ENCODE results near the gene HEXIM1. TPM values are rescaled to one million over a fixed set of nuclear protein-coding genes. Genes with fewer than 3 reads are reported as not detected.
A peak's percentile ranks its signal among the peaks of the same experiment; 100 is the strongest.

Gene HEXIM1
- total RNA-seq, 2 donors from 2014 or later = 34.9 to 89.1 TPM

DNA sequence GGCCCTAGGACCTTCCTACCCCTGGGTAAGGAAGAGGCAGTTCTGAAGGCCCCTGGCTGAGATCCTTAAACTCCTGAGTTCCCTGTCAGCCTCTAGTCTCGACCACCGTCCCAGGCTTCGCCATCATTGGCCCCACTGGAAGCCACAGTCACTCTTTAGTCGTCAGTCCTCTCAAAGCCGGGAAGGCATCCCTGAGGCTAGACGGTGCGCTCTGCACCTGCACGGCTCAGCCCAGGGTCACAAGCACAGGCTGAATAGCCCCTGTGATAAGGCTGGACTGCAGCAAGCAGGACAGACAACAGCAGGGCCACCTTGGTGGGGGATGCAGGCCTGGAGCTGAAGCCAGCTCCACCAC is 3.3 kb upstream of the HEXIM1 start:
- Histone ChIP-seq H3K27me3 (replicated peaks; ENCODE audit: insufficient read depth) (no peaks in the 10 kb centered on the region), H3K36me3 (no peaks in the 10 kb centered on the region), H3K9me3 (no peaks in the 10 kb centered on the region), H3K4me1 (ENCODE audit: control insufficient read depth in 1 of 2, low read depth in 2 of 2) (peaks cover 3 to 28% of the 10 kb centered on the region in 2 donors), H3K4me3 (peak overlapping the region; percentile 73), H3K27ac (peak overlapping the region; percentile 93 to 95)
- TF ChIP-seq, protein P1, sequence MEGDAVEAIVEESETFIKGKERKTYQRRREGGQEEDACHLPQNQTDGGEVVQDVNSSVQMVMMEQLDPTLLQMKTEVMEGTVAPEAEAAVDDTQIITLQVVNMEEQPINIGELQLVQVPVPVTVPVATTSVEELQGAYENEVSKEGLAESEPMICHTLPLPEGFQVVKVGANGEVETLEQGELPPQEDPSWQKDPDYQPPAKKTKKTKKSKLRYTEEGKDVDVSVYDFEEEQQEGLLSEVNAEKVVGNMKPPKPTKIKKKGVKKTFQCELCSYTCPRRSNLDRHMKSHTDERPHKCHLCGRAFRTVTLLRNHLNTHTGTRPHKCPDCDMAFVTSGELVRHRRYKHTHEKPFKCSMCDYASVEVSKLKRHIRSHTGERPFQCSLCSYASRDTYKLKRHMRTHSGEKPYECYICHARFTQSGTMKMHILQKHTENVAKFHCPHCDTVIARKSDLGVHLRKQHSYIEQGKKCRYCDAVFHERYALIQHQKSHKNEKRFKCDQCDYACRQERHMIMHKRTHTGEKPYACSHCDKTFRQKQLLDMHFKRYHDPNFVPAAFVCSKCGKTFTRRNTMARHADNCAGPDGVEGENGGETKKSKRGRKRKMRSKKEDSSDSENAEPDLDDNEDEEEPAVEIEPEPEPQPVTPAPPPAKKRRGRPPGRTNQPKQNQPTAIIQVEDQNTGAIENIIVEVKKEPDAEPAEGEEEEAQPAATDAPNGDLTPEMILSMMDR (IDR thresholded peaks at IDR 0.05) = no peak
- no peak for DNase-seq (ENCODE audit: low spot score)
- ATAC-seq (ENCODE audit: insufficient number of reproducible peaks, low FRiP score, low read depth) = no peak

GRCh38 chr17:45146166-45146565 is 2.1 kb upstream of the HEXIM1 start:
- no peak for ATAC-seq (ENCODE audit: insufficient number of reproducible peaks, low FRiP score, low read depth)
- DNase-seq (ENCODE audit: low spot score) = no peak
- no peaks in the 10 kb centered on the region for H3K36me3 ChIP-seq

DNA sequence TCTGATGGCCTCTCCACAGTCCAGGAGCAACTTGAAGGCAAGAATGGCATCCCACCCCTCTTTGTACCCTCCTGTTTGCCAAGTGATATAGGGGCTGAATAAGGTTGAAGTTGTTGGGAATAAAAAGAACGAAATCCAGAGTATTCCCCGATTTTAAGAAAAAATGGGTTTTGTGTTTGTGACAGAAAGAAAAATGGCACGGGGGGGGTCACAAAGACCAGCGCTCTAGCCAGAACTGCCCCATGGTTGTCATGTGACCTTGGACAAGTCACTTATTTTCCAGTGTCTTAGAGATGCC is 1.7 kb upstream of the HEXIM1 start:
- peak overlapping the region; percentile 86 for H3K4me3 ChIP-seq
- DNase-seq (ENCODE audit: low spot score) (no peak), ATAC-seq (ENCODE audit: insufficient number of reproducible peaks, low FRiP score, low read depth) (no peak)
- H3K4me1 ChIP-seq (ENCODE audit: control insufficient read depth in 1 of 2, low read depth in 2 of 2) = peaks cover 14 to 37% of the 10 kb centered on the region in 2 donors
- H3K36me3 ChIP-seq = no peaks in the 10 kb centered on the region
- H3K27me3 ChIP-seq (replicated peaks; ENCODE audit: insufficient read depth) = no peaks in the 10 kb centered on the region
- TF ChIP-seq, protein P1 (IDR thresholded peaks at IDR 0.05) = no peak
- peak overlapping the region; percentile 98 for H3K27ac ChIP-seq
- H3K9me3 ChIP-seq = no peaks in the 10 kb centered on the region

More at GRCh38 chr17:45146166-45146565, 2.1 kb upstream of the HEXIM1 start:
- H3K4me3 ChIP-seq = no peak overlapping the region
- H3K27ac ChIP-seq = peak overlapping the region; percentile 98
- TF ChIP-seq, protein P1 (IDR thresholded peaks at IDR 0.05) = no peak
- H3K9me3 ChIP-seq = no peaks in the 10 kb centered on the region
- peaks cover 10 to 33% of the 10 kb centered on the region in 2 donors for H3K4me1 ChIP-seq (ENCODE audit: control insufficient read depth in 1 of 2, low read depth in 2 of 2)
- H3K27me3 ChIP-seq (replicated peaks; ENCODE audit: insufficient read depth) = no peaks in the 10 kb centered on the region

DNA sequence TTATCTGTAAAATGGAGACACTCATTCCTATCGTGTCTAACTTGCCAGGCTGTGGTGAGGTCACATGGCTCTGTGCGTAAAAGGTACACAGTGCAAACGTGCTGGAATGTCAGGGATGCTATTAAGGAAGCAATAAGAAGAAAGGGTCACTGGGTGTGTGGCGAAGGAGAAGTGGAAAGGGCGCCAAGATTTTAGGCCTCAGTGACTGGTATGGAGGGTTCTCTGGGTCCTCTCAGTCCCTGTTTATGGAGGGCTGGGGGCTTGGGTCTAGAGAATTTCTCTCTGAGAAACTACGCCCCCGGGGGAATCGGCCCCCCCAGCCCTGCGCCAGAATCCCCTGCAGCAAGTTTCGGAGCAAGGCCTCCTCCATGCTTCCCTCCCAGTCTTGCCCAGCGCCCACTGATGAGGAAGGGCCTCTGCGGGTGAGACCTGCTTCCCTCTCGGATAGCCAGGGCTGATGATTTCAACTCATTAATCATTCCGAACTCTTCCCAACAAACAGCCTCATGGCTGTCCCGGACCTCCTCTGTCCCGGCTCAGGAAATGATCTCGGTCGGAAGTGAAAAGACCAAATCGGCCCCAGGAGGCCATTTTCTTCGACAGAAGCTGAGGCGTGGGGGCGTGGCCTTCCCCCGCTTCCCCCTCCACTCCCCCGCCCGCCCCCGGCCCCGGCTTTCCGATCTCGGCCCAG is 1.2 kb upstream of the HEXIM1 start:
- peak overlapping the region; percentile 86 for H3K4me3 ChIP-seq
- peak; percentile 4 for ATAC-seq (ENCODE audit: insufficient number of reproducible peaks, low FRiP score, low read depth)
- peaks cover 18 to 42% of the 10 kb centered on the region in 2 donors for H3K4me1 ChIP-seq (ENCODE audit: control insufficient read depth in 1 of 2, low read depth in 2 of 2)
- H3K36me3 ChIP-seq = no peaks in the 10 kb centered on the region
- no peaks in the 10 kb centered on the region for H3K27me3 ChIP-seq (replicated peaks; ENCODE audit: insufficient read depth)
- TF ChIP-seq, protein P1 (IDR thresholded peaks at IDR 0.05) = no peak
- H3K9me3 ChIP-seq = no peaks in the 10 kb centered on the region
- peak overlapping the region; percentile 98 for H3K27ac ChIP-seq
- no peak for DNase-seq (ENCODE audit: low spot score)

DNA sequence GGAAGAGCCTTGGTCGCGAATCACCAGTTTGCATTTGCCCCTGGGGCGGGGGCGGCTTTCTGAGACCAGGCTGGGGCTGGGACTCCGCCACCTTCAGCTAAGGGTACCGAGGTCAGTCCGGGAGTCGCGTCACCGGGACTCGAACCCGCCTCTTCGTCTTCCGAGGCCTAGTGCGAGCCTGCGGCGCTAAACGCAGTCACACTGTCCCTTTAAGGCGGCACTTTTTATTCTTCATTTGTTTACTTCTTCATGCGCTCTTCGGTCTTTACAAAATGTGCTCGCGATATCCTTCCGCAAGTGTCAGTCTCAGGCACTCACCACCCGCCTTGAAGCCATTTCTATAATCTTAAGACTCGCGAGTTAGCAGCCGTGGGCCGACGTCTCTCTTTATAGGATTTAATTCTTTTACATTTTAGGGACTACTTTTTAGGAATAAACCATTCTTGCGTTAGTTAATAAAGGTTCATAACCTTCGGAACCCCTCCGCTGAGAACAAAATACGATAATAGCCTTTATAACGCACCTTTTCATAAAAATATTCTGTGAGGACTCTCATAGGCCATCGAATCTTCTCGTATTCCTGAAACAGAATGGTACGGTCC is 593 bp upstream of the HEXIM1 start:
- Histone ChIP-seq H3K9me3 (no peaks in the 10 kb centered on the region), H3K27ac (peak overlapping the region; percentile 98), H3K27me3 (replicated peaks; ENCODE audit: insufficient read depth) (no peaks in the 10 kb centered on the region), H3K4me1 (ENCODE audit: control insufficient read depth in 1 of 2, low read depth in 2 of 2) (peaks cover 18 to 48% of the 10 kb centered on the region in 2 donors), H3K36me3 (no peaks in the 10 kb centered on the region), H3K4me3 (peak overlapping the region; percentile 86)
- TF ChIP-seq, protein P1 (IDR thresholded peaks at IDR 0.05) = no peak
- DNase-seq (ENCODE audit: low spot score) (no peak), ATAC-seq (ENCODE audit: insufficient number of reproducible peaks, low FRiP score, low read depth) (peak; percentile 26)

All from thoracic aorta (tissue), 2 donors.